Measurements from ENCODE around the gene SCNN1B. TPM values are rescaled to one million over a fixed set of nuclear protein-coding genes. Genes with fewer than 3 reads are reported as not detected.
"Not testable (repeated sequence)": the region's sequence is repeated elsewhere in the genome, so short reads cannot be mapped to it uniquely, and the experiment has no call there.

Gene SCNN1B
- total and polyA plus RNA-seq, 8 donors: 0.47 to 2.3 (median 1.0) TPM

DNA sequence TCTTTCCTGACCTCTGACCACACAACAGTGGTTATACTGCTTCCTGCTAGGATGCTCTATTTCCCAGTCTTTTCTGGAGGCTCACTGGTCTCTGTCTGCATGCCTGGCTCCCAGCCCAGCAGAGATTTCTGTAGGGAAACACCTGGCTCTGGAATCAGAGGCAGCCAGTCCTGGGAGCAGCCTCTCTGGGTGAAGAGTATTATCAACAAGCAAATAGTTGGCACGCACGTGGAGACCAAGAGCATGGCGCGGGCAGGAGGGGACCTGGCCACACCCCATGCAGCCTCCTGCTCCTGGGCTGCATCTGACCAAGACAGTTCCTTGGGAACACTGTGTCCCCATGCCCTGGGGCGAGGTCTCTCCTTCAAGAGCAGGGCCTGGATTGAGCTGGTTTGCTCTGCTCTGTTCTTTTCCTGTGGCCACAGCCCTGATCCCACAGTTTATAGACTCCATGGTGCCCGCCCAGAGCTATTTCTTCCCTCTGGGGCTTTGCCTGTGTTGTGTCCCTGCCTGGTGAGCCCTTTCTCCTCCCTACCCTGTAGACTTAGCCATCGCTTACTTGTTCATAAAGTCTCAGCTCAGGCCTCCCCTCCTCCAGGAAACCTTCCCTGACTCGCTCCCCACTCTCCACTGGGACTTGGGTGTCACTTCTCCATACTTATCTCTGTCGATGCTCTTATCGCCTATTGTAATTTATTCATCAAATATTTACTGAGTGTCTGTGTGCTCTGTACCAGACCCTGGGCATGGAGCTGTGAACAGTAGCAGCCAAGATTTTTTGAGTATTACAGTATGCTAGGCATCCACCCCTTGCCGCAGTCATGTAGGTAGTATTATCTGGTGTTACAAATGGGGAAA lies 60.6 kb downstream of the SCNN1B start:
- 24 to 26% methylated on average over 11 of the region's 11 CpGs for WGBS, 2 donors
- FAIRE-seq: no peak
- peak in 5 of 6 donors; percentile 50 to 72 (median 60) for DNase-seq

DNA sequence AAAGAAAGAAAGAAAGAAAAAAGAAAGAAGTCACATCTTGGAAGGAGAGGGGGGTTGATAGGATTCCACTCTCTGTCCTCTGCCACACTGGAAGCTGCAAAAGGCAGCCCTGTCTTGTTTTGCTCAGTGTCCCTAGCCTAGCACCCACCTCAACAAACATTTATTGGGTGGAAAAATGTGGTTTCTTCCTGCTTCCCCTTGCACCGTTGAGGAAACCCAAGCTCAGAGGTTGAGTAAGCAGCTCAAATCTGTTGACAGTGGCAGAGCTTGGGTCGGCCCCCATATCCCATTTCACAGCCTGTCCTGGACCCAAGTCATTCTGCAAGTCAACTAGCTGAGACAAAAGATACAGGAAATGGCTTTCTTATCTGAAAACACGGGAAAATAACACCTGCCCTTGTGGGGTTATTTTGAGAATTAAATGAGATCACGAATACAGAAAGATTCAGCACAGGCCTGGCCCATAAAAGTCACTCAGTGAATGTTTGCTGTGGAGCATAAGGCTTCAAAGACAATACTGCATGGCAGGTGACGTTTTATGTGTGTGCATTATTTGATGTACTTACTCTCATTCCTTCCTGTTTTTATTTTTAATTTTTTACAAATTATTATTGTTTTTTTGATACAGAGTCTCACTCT lies 63.6 kb downstream of the SCNN1B start:
- Histone ChIP-seq H3K36me3 (no peaks in the 10 kb centered on the region), H3K4me3 (no peak overlapping the region), H3K27ac (peak overlapping the region in 2 of 4 donors; percentile 49 to 66), H3K4me1 (peaks cover 0 to 33% (median 5%) of the 10 kb centered on the region in 3 donors), H3K27me3 (no peaks in the 10 kb centered on the region), H3K9me3 (no peaks in the 10 kb centered on the region)
- TF ChIP-seq, protein P1, sequence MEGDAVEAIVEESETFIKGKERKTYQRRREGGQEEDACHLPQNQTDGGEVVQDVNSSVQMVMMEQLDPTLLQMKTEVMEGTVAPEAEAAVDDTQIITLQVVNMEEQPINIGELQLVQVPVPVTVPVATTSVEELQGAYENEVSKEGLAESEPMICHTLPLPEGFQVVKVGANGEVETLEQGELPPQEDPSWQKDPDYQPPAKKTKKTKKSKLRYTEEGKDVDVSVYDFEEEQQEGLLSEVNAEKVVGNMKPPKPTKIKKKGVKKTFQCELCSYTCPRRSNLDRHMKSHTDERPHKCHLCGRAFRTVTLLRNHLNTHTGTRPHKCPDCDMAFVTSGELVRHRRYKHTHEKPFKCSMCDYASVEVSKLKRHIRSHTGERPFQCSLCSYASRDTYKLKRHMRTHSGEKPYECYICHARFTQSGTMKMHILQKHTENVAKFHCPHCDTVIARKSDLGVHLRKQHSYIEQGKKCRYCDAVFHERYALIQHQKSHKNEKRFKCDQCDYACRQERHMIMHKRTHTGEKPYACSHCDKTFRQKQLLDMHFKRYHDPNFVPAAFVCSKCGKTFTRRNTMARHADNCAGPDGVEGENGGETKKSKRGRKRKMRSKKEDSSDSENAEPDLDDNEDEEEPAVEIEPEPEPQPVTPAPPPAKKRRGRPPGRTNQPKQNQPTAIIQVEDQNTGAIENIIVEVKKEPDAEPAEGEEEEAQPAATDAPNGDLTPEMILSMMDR (IDR thresholded peaks at IDR 0.05): no peak
- WGBS, 2 donors: 12 to 17% methylated on average over 5 of the region's 5 CpGs
- DNase-seq: peak in 4 of 6 donors; percentile 48 to 69 (median 62)
- no peak for FAIRE-seq
- peak; percentile 64 to 78 (median 74) for ATAC-seq
- intact Hi-C loops (cut with DNase I): no loop called here

More for the DNA sequence above, 60.6 kb downstream of the SCNN1B start:
- peaks cover 0 to 33% (median 5%) of the 10 kb centered on the region in 3 donors for H3K4me1 ChIP-seq
- H3K27me3 ChIP-seq: no peaks in the 10 kb centered on the region
- intact Hi-C loops (cut with DNase I): no loop called here
- H3K4me3 ChIP-seq: no peak overlapping the region
- no peaks in the 10 kb centered on the region for H3K9me3 ChIP-seq
- TF ChIP-seq, protein P1 (IDR thresholded peaks at IDR 0.05): no peak
- no peaks in the 10 kb centered on the region for H3K36me3 ChIP-seq
- peak overlapping the region; percentile 16 to 70 (median 44) for H3K27ac ChIP-seq
- peak; percentile 65 to 82 (median 76) for ATAC-seq

DNA sequence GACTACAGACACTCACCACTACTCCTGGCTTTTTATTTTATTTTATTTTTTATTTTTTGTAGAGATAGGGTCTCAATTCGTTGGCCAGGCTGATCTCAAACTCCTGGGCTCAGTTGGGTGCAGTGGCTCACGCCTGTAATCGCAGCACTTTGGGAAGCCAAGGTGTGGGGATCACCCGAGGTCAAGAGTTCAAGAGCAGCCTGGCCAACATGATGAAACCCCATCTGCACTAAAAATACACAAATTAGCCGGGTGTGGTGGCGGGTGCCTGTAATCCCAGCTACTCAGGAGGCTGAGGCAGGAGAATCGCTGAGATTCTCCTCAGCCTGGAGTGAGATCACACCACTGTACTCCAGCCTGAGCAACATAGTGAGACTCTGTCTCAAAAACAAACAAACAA lies 64.2 kb downstream of the SCNN1B start:
- 87 to 92% methylated on average over 7 of the region's 7 CpGs for WGBS, 2 donors
- peak overlapping the region in 2 of 4 donors; percentile 49 to 66 for H3K27ac ChIP-seq
- H3K9me3 ChIP-seq; FAIRE-seq; H3K4me3 ChIP-seq; DNase-seq; intact Hi-C loops (cut with DNase I); H3K36me3 ChIP-seq; H3K27me3 ChIP-seq; ATAC-seq: not testable (repeated sequence)
- peaks cover 0 to 33% (median 5%) of the 10 kb centered on the region in 3 donors for H3K4me1 ChIP-seq

DNA sequence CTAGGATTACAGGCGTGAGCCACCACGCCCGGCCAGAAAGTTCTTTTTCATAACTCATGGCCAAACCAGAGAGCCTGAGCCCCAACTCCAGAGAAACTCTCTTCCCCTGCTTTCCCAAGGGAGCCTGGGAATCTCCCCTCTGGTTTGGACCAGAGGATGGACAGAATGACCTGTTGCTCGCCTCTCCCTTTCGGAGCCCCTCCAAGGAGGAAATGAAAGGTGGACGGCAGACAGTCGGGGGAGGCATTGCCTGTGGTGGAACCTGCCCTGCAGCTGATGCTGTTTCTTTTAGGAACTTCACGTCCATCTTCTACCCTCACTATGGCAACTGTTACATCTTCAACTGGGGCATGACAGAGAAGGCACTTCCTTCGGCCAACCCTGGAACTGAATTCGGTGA lies 65.5 kb downstream of the SCNN1B start:
- intact Hi-C loops (cut with DNase I): no loop called here
- DNase-seq (no peak), FAIRE-seq (no peak), ATAC-seq (no peak)
- Histone ChIP-seq H3K4me3 (no peak overlapping the region), H3K9me3 (no peaks in the 10 kb centered on the region), H3K27ac (no peak overlapping the region), H3K27me3 (no peaks in the 10 kb centered on the region), H3K4me1 (peaks cover 0 to 31% (median 5%) of the 10 kb centered on the region in 3 donors), H3K36me3 (no peaks in the 10 kb centered on the region)
- TF ChIP-seq, protein P1 (IDR thresholded peaks at IDR 0.05): no peak
- WGBS, 2 donors: 90 to 95% methylated on average over 10 of the region's 10 CpGs

DNA sequence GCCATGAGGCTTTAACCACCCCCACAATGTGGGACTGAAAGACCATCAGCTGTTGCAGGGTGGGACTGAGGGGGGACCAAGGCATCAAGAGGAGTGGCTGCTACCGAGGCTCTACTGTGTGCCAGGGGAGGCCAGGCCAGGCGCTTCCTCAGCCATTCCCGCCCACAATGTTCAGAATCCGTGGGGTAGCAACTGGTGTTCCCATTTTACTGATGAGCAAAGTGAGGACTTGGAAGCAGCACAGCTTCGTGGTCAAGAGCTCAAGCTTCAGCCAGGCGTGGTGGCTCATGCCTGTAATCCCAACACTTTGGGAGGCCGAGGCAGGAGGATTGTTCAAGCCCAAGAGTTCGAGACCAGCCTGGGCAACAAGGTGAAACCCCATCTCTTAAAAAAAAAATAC lies 65.9 kb downstream of the SCNN1B start:
- ATAC-seq: no peak
- no peak for DNase-seq
- no peak for FAIRE-seq
- H3K27me3 ChIP-seq: no peaks in the 10 kb centered on the region
- no peaks in the 10 kb centered on the region for H3K36me3 ChIP-seq
- TF ChIP-seq, protein P1 (IDR thresholded peaks at IDR 0.05): no peak
- H3K4me1 ChIP-seq: peaks cover 0 to 27% (median 5%) of the 10 kb centered on the region in 3 donors
- H3K27ac ChIP-seq: no peak overlapping the region
- 86 to 94% methylated on average over 8 of the region's 8 CpGs for WGBS, 2 donors
- intact Hi-C loops (cut with DNase I): no loop called here
- no peaks in the 10 kb centered on the region for H3K9me3 ChIP-seq
- no peak overlapping the region for H3K4me3 ChIP-seq

Measured in pancreas (tissue), 10 donors.